Suppressor macrophage (primary cell): Measurements from ENCODE around the gene XXYLT1.

Experiments
- DNase-seq, 4 experiments: peaks; one replicate each; pipeline ENCODE4 v3.0.0-alpha.2; 2020 to 2022

The XXYLT1 gene

GRCh38 chr3:195182470-195182795 is 88.5 kb downstream of the XXYLT1 start:
- no peak for DNase-seq

- no peak for DNase-seq
Measured at GRCh38 chr3:195181741-195182469, 89.1 kb downstream of the XXYLT1 start.

- DNase-seq, result no peak
Measured at GRCh38 chr3:195181113-195181498, 89.9 kb downstream of the XXYLT1 start.

GRCh38 chr3:195180490-195181112 is 90.4 kb downstream of the XXYLT1 start:
- DNase-seq, result no peak

GRCh38 chr3:195179776-195180489 is 91.0 kb downstream of the XXYLT1 start:
- peak in 3 of 4 experiments; percentile 28 to 51 (median 43) for DNase-seq

- DNase-seq, result no peak
Measured at GRCh38 chr3:195178124-195178910, 92.6 kb downstream of the XXYLT1 start.

- no peak for DNase-seq
Measured at GRCh38 chr3:195177422-195178123, 93.4 kb downstream of the XXYLT1 start.

- DNase-seq, result no peak
Measured at GRCh38 chr3:195176776-195177175, 94.2 kb downstream of the XXYLT1 start.

GRCh38 chr3:195175476-195176337 is 95.3 kb downstream of the XXYLT1 start:
- DNase-seq, result no peak

GRCh38 chr3:195175076-195175475 is 95.9 kb downstream of the XXYLT1 start:
- no peak for DNase-seq

- DNase-seq, result peak in 1 of 4 experiments; percentile 8
Measured at GRCh38 chr3:195173657-195174056, 97.3 kb downstream of the XXYLT1 start.

- DNase-seq, result no peak
Measured at GRCh38 chr3:195172896-195173295, 98.1 kb downstream of the XXYLT1 start.

- DNase-seq, result peak in 3 of 4 experiments; percentile 24 to 44 (median 40)
Measured at GRCh38 chr3:195172039-195172684, 98.8 kb downstream of the XXYLT1 start.

GRCh38 chr3:195171093-195171873 is 99.7 kb downstream of the XXYLT1 start:
- DNase-seq, result peak in 1 of 4 experiments; percentile 26

GRCh38 chr3:195170496-195170895 is 100.5 kb downstream of the XXYLT1 start:
- DNase-seq, result no peak

- no peak for DNase-seq
Measured at GRCh38 chr3:195169011-195169649, 101.8 kb downstream of the XXYLT1 start.

GRCh38 chr3:195168009-195168762 is 102.8 kb downstream of the XXYLT1 start:
- no peak for DNase-seq

GRCh38 chr3:195165790-195166189 is 105.2 kb downstream of the XXYLT1 start:
- DNase-seq, result no peak

GRCh38 chr3:195165265-195165609 is 105.7 kb downstream of the XXYLT1 start:
- peak; percentile 18 to 40 (median 35) for DNase-seq
